OCI-LY7 (cell line): ENCODE data around the gene HERPUD2. TPM values are rescaled to one million over a fixed set of nuclear protein-coding genes. Genes with fewer than 3 reads are reported as not detected.

Experiments
- BruUV-seq: library from RNA; stranded (reverse); fragments of 400-500 nt; replicated peaks from 2 replicates; lab custom pipeline; 2021; lab: Mats Ljungman, UMichigan
- CTCF ChIA-PET: fragments of 300-600 bp; sonication (Branson Sonifier 250); formaldehyde crosslinking; loops from one replicate; lab custom pipeline; 2022; ENCODE audit warnings: antibody characterized with exemption; ENCODE audit not compliant: unreplicated experiment; lab: Charles Lee
- POLR2A ChIA-PET: fragments of 300-600 bp; sonication (Branson Sonifier 250); formaldehyde crosslinking; loops from one replicate; lab custom pipeline; 2022; ENCODE audit warnings: antibody characterized with exemption; lab: Charles Lee
- DNase-seq: peaks from one replicate; pipeline ENCODE4 v3.0.0-alpha.2; 2015; ENCODE audit warnings: low spot score
- H2AFZ ChIP-seq: fragments of 200-600 bp; sonication (generic), shearing (Covaris generic); 2 replicates; pipeline ENCODE4 v1.6.1; 2014; ENCODE audit warnings: mild to moderate bottlenecking, antibody characterized with exemption, low read length, moderate library complexity
- H3K27ac ChIP-seq: fragments of 200-600 bp; sonication (generic); 2 replicates; pipeline ENCODE4 v1.5.1; 2014; ENCODE audit warnings: mixed run types, low read depth, mild to moderate bottlenecking, moderate library complexity, low read length, inconsistent platforms; ENCODE audit not compliant: poor library complexity, severe bottlenecking
- H3K36me3 ChIP-seq: fragments of 200-600 bp; sonication (generic); 2 replicates; pipeline ENCODE4 v1.6.1; 2014; ENCODE audit warnings: mild to moderate bottlenecking, antibody characterized with exemption, low read length, moderate library complexity, mixed read lengths; ENCODE audit not compliant: insufficient read depth
- H3K4me1 ChIP-seq: fragments of 200-600 bp; sonication (generic); 2 replicates; pipeline ENCODE4 v1.5.1; 2014; ENCODE audit warnings: mild to moderate bottlenecking, low read length; ENCODE audit not compliant: insufficient read depth, poor library complexity, severe bottlenecking
- H3K4me2 ChIP-seq: fragments of 200-600 bp; sonication (generic); 2 replicates; pipeline ENCODE4 v1.6.1; 2014; ENCODE audit warnings: mild to moderate bottlenecking, low read length
- H3K4me3 ChIP-seq: fragments of 200-600 bp; sonication (generic); 2 replicates; pipeline ENCODE4 v1.5.1; 2014; ENCODE audit warnings: mild to moderate bottlenecking, low read depth, low read length; ENCODE audit not compliant: poor library complexity, severe bottlenecking
- H3K79me2 ChIP-seq: fragments of 200-600 bp; sonication (generic); 2 replicates; pipeline ENCODE4 v1.6.1; 2016; ENCODE audit warnings: low read depth, mild to moderate bottlenecking, low read length, moderate library complexity, mixed read lengths; ENCODE audit not compliant: insufficient read depth
- H3K9me2 ChIP-seq: fragments of 200-600 bp; sonication (generic); 2 replicates; pipeline ENCODE4 v1.6.1; 2016; ENCODE audit warnings: mild to moderate bottlenecking, low read length, mixed read lengths; ENCODE audit not compliant: insufficient read depth
- H3K9me3 ChIP-seq: fragments of 200-600 bp; sonication (generic); 2 replicates; pipeline ENCODE4 v1.6.1; 2014; ENCODE audit warnings: mild to moderate bottlenecking, mixed run types, low read length, mixed read lengths
- H4K20me1 ChIP-seq: fragments of 200-600 bp; sonication (generic); 2 replicates; pipeline ENCODE4 v1.6.1; 2014; ENCODE audit warnings: mild to moderate bottlenecking, antibody characterized with exemption, low read length, moderate library complexity, mixed read lengths; ENCODE audit not compliant: insufficient read depth
- CTCF ChIP-seq: fragments of 200-600 bp; sonication (generic); conservative IDR thresholded peaks from 2 replicates; pipeline ENCODE4 v1.5.1; 2014; ENCODE audit warnings: mild to moderate bottlenecking, antibody characterized with exemption, low read length, moderate library complexity, mixed read lengths
- EZH2phosphoT487 ChIP-seq: fragments of 200-600 bp; sonication (generic); IDR thresholded peaks from 2 replicates; pipeline ENCODE4 v1.6.1; 2018; ENCODE audit warnings: low read depth, borderline replicate concordance, mild to moderate bottlenecking, mixed run types, antibody characterized with exemption, low read length, moderate library complexity, mixed read lengths
- intact Hi-C: fragments of 100-400 bp; cut with micrococcal nuclease; formaldehyde crosslinking; loops from one replicate; pipeline ENCODE4 v1.10.0; 2022; ENCODE audit not compliant: unreplicated experiment
- total RNA-seq, 2 experiments: library from RNA; depleted of rRNA in 1 of 2; stranded (reverse); fragments of >200 nt in 1 of 2; shearing (Covaris generic) in 1 of 2; gene quantifications; 2 replicates each; pipeline ENCODE4 v1.2.3, GENCODE V29; 2014 to 2022

HERPUD2 gene
- total RNA-seq, 2 experiments from 2014 or later: 11.9 to 20.6 TPM

DNA sequence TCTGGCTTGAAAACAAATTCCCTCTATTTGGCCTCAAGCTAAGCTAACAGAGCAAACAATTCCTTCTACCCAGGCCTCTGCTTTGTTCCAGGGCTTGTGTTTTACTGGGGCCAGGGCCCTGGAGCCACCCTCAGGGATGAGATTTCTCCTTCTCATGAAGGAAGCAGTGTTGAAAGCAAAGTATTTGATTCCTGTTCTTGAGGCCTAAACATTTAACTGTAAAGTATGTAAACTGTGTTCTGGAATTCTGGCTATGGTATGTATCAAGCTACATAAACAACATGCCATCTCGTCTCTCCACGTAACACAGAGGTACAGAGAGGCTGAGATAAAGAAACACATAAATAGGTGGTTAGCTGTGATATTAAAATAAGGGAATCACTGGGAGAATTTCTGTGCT, 81.8 kb downstream of the HERPUD2 start:
- Histone ChIP-seq H4K20me1 (no peaks in the 10 kb centered on the region), H3K79me2 (no peaks in the 10 kb centered on the region), H3K27ac (no peak overlapping the region), H2AFZ (no peak overlapping the region), H3K9me3 (no peaks in the 10 kb centered on the region), H3K4me1 (no peaks in the 10 kb centered on the region), H3K9me2 (no peaks in the 10 kb centered on the region), H3K36me3 (no peaks in the 10 kb centered on the region), H3K4me3 (no peak overlapping the region), H3K4me2 (no peak overlapping the region)
- TF ChIP-seq EZH2phosphoT487 (no peak), CTCF (no peak)
- BruUV-seq: no TSS peak
- POLR2A ChIA-PET: interaction anchor here (0.7 to 2.0 kb wide), 2 partner anchors 11 to 63 kb away, joined by 4 to 5 read pairs; no protein-coding TSS in a partner anchor
- no peak for DNase-seq
- intact Hi-C loops: loop anchor here (10.0 kb wide), 1 partner anchor 1772 kb away; no protein-coding TSS in a partner anchor
- CTCF ChIA-PET: interaction anchor here (0.6 kb wide), 1 partner anchor 27 kb away, joined by 3 read pairs; no protein-coding TSS in a partner anchor

DNA sequence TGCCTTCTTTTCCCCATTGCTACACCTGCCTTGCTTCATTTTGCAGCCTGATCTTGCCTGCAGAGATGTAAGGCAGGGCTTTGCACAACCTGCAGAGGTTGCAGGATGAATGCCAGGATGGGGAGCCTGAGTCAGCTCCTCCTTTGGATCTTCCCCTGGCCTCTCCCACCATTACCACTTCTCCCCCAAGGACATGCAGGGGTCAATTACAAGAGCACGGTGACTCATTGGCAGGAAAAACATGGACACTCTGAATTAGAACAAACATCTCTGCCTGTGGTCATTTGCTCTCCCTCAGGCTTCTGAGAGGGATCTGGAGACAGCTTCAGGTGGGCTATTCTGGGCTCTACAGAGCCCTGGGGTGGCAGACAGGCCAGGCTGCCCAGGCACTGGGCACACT, 89.2 kb downstream of the HERPUD2 start:
- CTCF ChIA-PET: no interaction called here
- POLR2A ChIA-PET: interaction anchor here (0.7 kb wide), 1 partner anchor 400 kb away, joined by 3 read pairs; no protein-coding TSS in a partner anchor
- no peak for DNase-seq
- H3K9me3 ChIP-seq: no peaks in the 10 kb centered on the region
- no peaks in the 10 kb centered on the region for H3K36me3 ChIP-seq
- no peak overlapping the region for H3K27ac ChIP-seq
- BruUV-seq: no TSS peak
- H4K20me1 ChIP-seq: no peaks in the 10 kb centered on the region
- H3K4me3 ChIP-seq: no peak overlapping the region
- no peaks in the 10 kb centered on the region for H3K79me2 ChIP-seq
- TF ChIP-seq EZH2phosphoT487 (no peak), CTCF (no peak)
- H3K9me2 ChIP-seq: no peaks in the 10 kb centered on the region
- no peaks in the 10 kb centered on the region for H3K4me1 ChIP-seq
- H2AFZ ChIP-seq: no peak overlapping the region
- intact Hi-C loops: no loop called here
- no peak overlapping the region for H3K4me2 ChIP-seq

- no peak overlapping the region for H2AFZ ChIP-seq
- H3K36me3 ChIP-seq: no peaks in the 10 kb centered on the region
- H3K9me3 ChIP-seq: no peaks in the 10 kb centered on the region
- intact Hi-C loops: no loop called here
- no peaks in the 10 kb centered on the region for H3K79me2 ChIP-seq
- TF ChIP-seq EZH2phosphoT487 (no peak), CTCF (no peak)
- no peak overlapping the region for H3K27ac ChIP-seq
- ChIA-PET POLR2A (no interaction called here), CTCF (no interaction called here)
- DNase-seq: no peak
- no peak overlapping the region for H3K4me3 ChIP-seq
- no peak overlapping the region for H3K4me2 ChIP-seq
- no TSS peak for BruUV-seq
- no peaks in the 10 kb centered on the region for H4K20me1 ChIP-seq
- H3K4me1 ChIP-seq: no peaks in the 10 kb centered on the region
- H3K9me2 ChIP-seq: no peaks in the 10 kb centered on the region
Observed at GRCh38 chr7:35604595-35604994, 90.3 kb downstream of the HERPUD2 start.
